HepG2 (cell line): ENCODE data around the gene SYTL2. TPM values are rescaled to one million over a fixed set of nuclear protein-coding genes. Genes with fewer than 3 reads are reported as not detected.

Experiments
- ATAC-seq: fragments of 200-7000 bp; cut with Tn5 transposase; 3 replicates; pipeline ENCODE4 v1.9.1; 2020; ENCODE audit warnings: mild to moderate bottlenecking, moderate library complexity
- BruUV-seq: library from RNA; stranded (reverse); fragments of 400-500 nt; replicated peaks from 2 replicates; lab custom pipeline; 2021; lab: Mats Ljungman, UMichigan
- CTCF ChIA-PET: fragments of 300-600 bp; formaldehyde crosslinking; extraction: SDS; loops from one replicate; lab custom pipeline; 2021; ENCODE audit warnings: low total read pairs, inconsistent platforms, low intra/inter-chr PET ratio; lab: Yijun Ruan, JAX
- POLR2A ChIA-PET: fragments of 350-600 bp; sonication (Branson Sonifier 250); formaldehyde crosslinking; loops from one replicate; lab custom pipeline; 2020; ENCODE audit warnings: antibody characterized with exemption, inconsistent platforms; lab: Yijun Ruan, JAX
- DNase-seq: peaks from one replicate; pipeline ENCODE4 v3.0.0-alpha.2; 2015; ENCODE audit warnings: low spot score
- FAIRE-seq: peaks from 3 replicates; lab custom pipeline; 2011; peaks lifted over from hg19 to GRCh38; lab: Jason Lieb, UNC
- H2AFZ ChIP-seq: one replicate; pipeline ENCODE4 v1.6.1; 2011; ENCODE audit warnings: low read length, inconsistent platforms
- H3K27ac ChIP-seq: fragments of 300-600 bp; 3 replicates; pipeline ENCODE4 v1.8.0; 2011; ENCODE audit warnings: mixed run types, mild to moderate bottlenecking, mixed read lengths, low read length, inconsistent platforms; ENCODE audit not compliant: insufficient read depth; ENCODE audit errors: extremely low read length
- H3K27me3 ChIP-seq, 2 experiments: fragments of 200-600 bp in 1 of 2; 2 replicates in 1 of 2; 3 replicates in 1 of 2; pipeline versions ENCODE4 v1.6.0 to v1.8.0; 2011; ENCODE audit warnings: low read length in 2 of 2, mild to moderate bottlenecking in 2 of 2, moderate library complexity in 2 of 2, inconsistent platforms in 1 of 2; ENCODE audit not compliant: insufficient read depth in 2 of 2, control insufficient read depth in 1 of 2
- H3K36me3 ChIP-seq, 2 experiments: fragments of 200-600 bp in 1 of 2; replicated peaks in 1 of 2; 2 replicates in 1 of 2; 3 replicates in 1 of 2; pipeline versions ENCODE4 v1.5.1 to v1.8.0; 2011; ENCODE audit warnings: low read length in 2 of 2, inconsistent platforms in 1 of 2; ENCODE audit not compliant: insufficient read depth in 2 of 2, control insufficient read depth in 1 of 2
- H3K4me1 ChIP-seq: 2 replicates; pipeline ENCODE4 v1.5.1; 2012; ENCODE audit warnings: low read length, inconsistent platforms; ENCODE audit not compliant: insufficient read depth
- H3K4me2 ChIP-seq: 2 replicates; pipeline ENCODE4 v1.6.0; 2011; ENCODE audit warnings: low read depth, low read length, inconsistent platforms
- H3K4me3 ChIP-seq, 3 experiments: fragments of 200-600 bp in 1 of 3; sonication (generic), shearing (Covaris generic) in 1 of 3; replicated peaks in 1 of 3; 2 replicates each; pipeline ENCODE4 v1.5.1; 2011 to 2016; ENCODE audit warnings: low read length in 3 of 3, inconsistent platforms in 2 of 3, low read depth in 2 of 3, mild to moderate bottlenecking in 2 of 3, control low read depth in 1 of 3, mixed read lengths in 1 of 3; ENCODE audit not compliant: insufficient read depth in 1 of 3
- H3K79me2 ChIP-seq: one replicate; pipeline ENCODE4 v1.6.1; 2011; ENCODE audit warnings: low read length, inconsistent platforms; ENCODE audit not compliant: insufficient read depth
- H3K9ac ChIP-seq: 2 replicates; pipeline ENCODE4 v1.6.0; 2011; ENCODE audit warnings: mild to moderate bottlenecking, low read depth, low read length, inconsistent platforms; ENCODE audit not compliant: insufficient read depth
- H3K9me3 ChIP-seq: 2 replicates; pipeline ENCODE4 v1.5.1; 2012; ENCODE audit warnings: mild to moderate bottlenecking, low read length
- H4K20me1 ChIP-seq: 2 replicates; pipeline ENCODE4 v1.6.0; 2011; ENCODE audit warnings: inconsistent platforms, mild to moderate bottlenecking, low read length, moderate library complexity; ENCODE audit not compliant: insufficient read depth
- MED8 ChIP-seq: sonication (generic); formaldehyde crosslinking; IDR thresholded peaks from 2 replicates; pipeline ENCODE4 v1.8.1; 2023; ENCODE audit warnings: mild to moderate bottlenecking, missing genetic modification reagents; ENCODE audit not compliant: insufficient replicate concordance
- MYC ChIP-seq: sonication (generic); formaldehyde crosslinking; IDR thresholded peaks from 2 replicates; pipeline ENCODE4 v1.9.0; 2021; ENCODE audit warnings: missing genetic modification reagents, borderline replicate concordance
- NBN ChIP-seq: fragments of 450-650 bp; conservative IDR thresholded peaks from 2 replicates; pipeline ENCODE4 v1.6.1; 2017
- NR1H2 ChIP-seq: sonication (generic); formaldehyde crosslinking; IDR thresholded peaks from 2 replicates; pipeline ENCODE4 v1.8.1; 2022; ENCODE audit warnings: low read depth, missing genetic modification reagents, borderline replicate concordance
- ZBTB39 ChIP-seq: sonication (generic); formaldehyde crosslinking; IDR thresholded peaks from 2 replicates; pipeline ENCODE4 v1.5.0; 2020; ENCODE audit warnings: missing genetic modification reagents
- ZNF431 ChIP-seq: sonication (generic); formaldehyde crosslinking; IDR thresholded peaks from 2 replicates; pipeline ENCODE4 v1.9.0; 2022; ENCODE audit warnings: missing genetic modification reagents, low read depth, mild to moderate bottlenecking, borderline replicate concordance
- ZNF710 ChIP-seq: sonication (generic); formaldehyde crosslinking; IDR thresholded peaks from 2 replicates; pipeline ENCODE4 v1.5.0; 2020; ENCODE audit warnings: mild to moderate bottlenecking, missing genetic modification reagents, borderline replicate concordance
- in situ Hi-C: cut with HindIII; loops from 2 replicates; pipeline ENCODE4 v1.10.0; 2017; ENCODE audit warnings: low pct_unique_long_range_greater_than_20kb; ENCODE audit not compliant: extremely low pct_ligation_motif_present
- intact Hi-C: fragments of 100-400 bp; cut with micrococcal nuclease; formaldehyde crosslinking; loops from one replicate; pipeline ENCODE4 v1.10.0; 2022; ENCODE audit not compliant: unreplicated experiment
- polyA plus RNA-seq, 8 experiments: library from polyadenylated mRNA; depleted of rRNA in 3 of 8; stranded (reverse) in 7 of 8; unstranded in 1 of 8; fragments of >200 nt; fragmentation: Illumina TruSeq in 4 of 8; extraction: Trizol in 4 of 8; gene quantifications; 2 replicates each; pipeline versions ENCODE4 v1.2.1 to v1.2.3, GENCODE V29; 2011 to 2016; ENCODE audit warnings: low read depth in 4 of 8, missing spikeins in 1 of 8, mixed read lengths in 1 of 8; ENCODE audit not compliant: insufficient read depth in 1 of 8
- total RNA-seq, 5 experiments: library from RNA; depleted of rRNA; stranded (reverse); fragments of >200 nt; fragmentation: Illumina TruSeq; extraction: Trizol; gene quantifications; 2 replicates each; pipeline ENCODE4 v1.2.3, GENCODE V29; 2016; ENCODE audit warnings: low read depth in 1 of 5

Gene SYTL2
- total and polyA plus RNA-seq, 2 of the 13 experiments (the other 11 are each of a cell fraction or from before 2014, with no cell fraction given) = 0.77 to 0.90 TPM

GRCh38 chr11:85705800-85706199 is 105.1 kb downstream of the SYTL2 start:
- H4K20me1 ChIP-seq = no peaks in the 10 kb centered on the region; the same call in 1 of the 2 replicates
- ATAC-seq (no peak), DNase-seq (no peak), FAIRE-seq (no peak)
- no peak overlapping the region for H2AFZ ChIP-seq
- no peaks in the 10 kb centered on the region for H3K9me3 ChIP-seq
- H3K4me2 ChIP-seq = no peak overlapping the region
- no peaks in the 10 kb centered on the region for H3K79me2 ChIP-seq
- no peak overlapping the region for H3K4me3 ChIP-seq
- no peaks in the 10 kb centered on the region for H3K27me3 ChIP-seq
- TF ChIP-seq NBN = no peak
- no peak for TF ChIP-seq MYC (CRISPR knock-in tag)
- no peak for TF ChIP-seq ZNF431 (CRISPR knock-in tag)
- no peak for TF ChIP-seq NR1H2 (CRISPR knock-in tag)
- no peak for TF ChIP-seq ZNF710
- TF ChIP-seq MED8 (CRISPR knock-in tag) = no peak
- TF ChIP-seq ZBTB39 = no peak
- H3K36me3 ChIP-seq = no peaks in the 10 kb centered on the region
- in situ Hi-C loops (no loop called here), intact Hi-C loops (no loop called here)
- no peaks in the 10 kb centered on the region for H3K4me1 ChIP-seq
- no peak overlapping the region for H3K9ac ChIP-seq
- H3K27ac ChIP-seq = no peak overlapping the region
- ChIA-PET CTCF (no interaction called here), POLR2A (no interaction called here)
- BruUV-seq = no TSS peak
